ELF-1 (cell line): Measurements from ENCODE around the gene MIOS.

Experiments
- DNase-seq: peaks from one replicate; pipeline ENCODE4 v3.0.0-alpha.2; 2016; ENCODE audit warnings: low read depth, low spot score

Gene MIOS

GRCh38 chr7:7566651-7567611 is at the start of gene MIOS:
Gene MIOS, plus strand, starts transcription at chr7:7566884. Its CDS starts 5,592 bp downstream, at chr7:7572476.
- peak; percentile 83 for DNase-seq

- DNase-seq: no peak
These were observed 48.9 kb upstream of the MIOS start for GRCh38 chr7:7517754-7518153.

GRCh38 chr7:7519056-7519455 is 47.6 kb upstream of the MIOS start:
- no peak for DNase-seq

- no peak for DNase-seq
These were observed 47.2 kb upstream of the MIOS start for GRCh38 chr7:7519528-7519927.

- DNase-seq: no peak
These were observed 45.4 kb upstream of the MIOS start for GRCh38 chr7:7521259-7521658.

GRCh38 chr7:7522421-7522820 is 44.3 kb upstream of the MIOS start:
- no peak for DNase-seq

GRCh38 chr7:7524121-7524520 is 42.6 kb upstream of the MIOS start:
- no peak for DNase-seq

- DNase-seq: no peak
These were observed 40.7 kb upstream of the MIOS start for GRCh38 chr7:7526006-7526405.

GRCh38 chr7:7527047-7527446 is 39.6 kb upstream of the MIOS start:
- no peak for DNase-seq

- DNase-seq: no peak
These were observed 37.4 kb upstream of the MIOS start for GRCh38 chr7:7529328-7529727.

GRCh38 chr7:7533831-7534430 is 32.8 kb upstream of the MIOS start:
- DNase-seq: no peak

- no peak for DNase-seq
These were observed 31.0 kb upstream of the MIOS start, which contains the start of gene COL28A1 for GRCh38 chr7:7535691-7536090. Gene COL28A1, minus strand, starts transcription at chr7:7535873. Its CDS starts 2,998 bp downstream, at chr7:7532875.

GRCh38 chr7:7536396-7537019 is 30.2 kb upstream of the MIOS start:
- no peak for DNase-seq

GRCh38 chr7:7537711-7538110 is 29.0 kb upstream of the MIOS start:
- DNase-seq: no peak

GRCh38 chr7:7539152-7539551 is 27.5 kb upstream of the MIOS start:
- no peak for DNase-seq

- no peak for DNase-seq
These were observed 27.0 kb upstream of the MIOS start for GRCh38 chr7:7539711-7540110.

GRCh38 chr7:7542251-7542835 is 24.3 kb upstream of the MIOS start:
- no peak for DNase-seq

GRCh38 chr7:7548407-7548806 is 18.3 kb upstream of the MIOS start:
- no peak for DNase-seq

GRCh38 chr7:7550663-7551062 is 16.0 kb upstream of the MIOS start:
- DNase-seq: no peak

- no peak for DNase-seq
These were observed 14.5 kb upstream of the MIOS start for GRCh38 chr7:7552199-7552598.

GRCh38 chr7:7553386-7553785 is 13.3 kb upstream of the MIOS start:
- DNase-seq: no peak

- peak; percentile 29 for DNase-seq
These were observed 12.7 kb upstream of the MIOS start for GRCh38 chr7:7554021-7554432.
